CD4-positive, alpha-beta T cell treated with Interleukin-4 for 4 hours (primary cell): Measurements from ENCODE around the gene CUEDC1.

Experiments used
- DNase-seq: peaks from one replicate; pipeline ENCODE4 v3.0.0-alpha.2; 2020

Gene CUEDC1

GRCh38 chr17:57874058-57874419 lies 81.2 kb downstream of the CUEDC1 start:
- DNase-seq, result no peak

- no peak for DNase-seq
Measured at GRCh38 chr17:57873261-57874057, 81.8 kb downstream of the CUEDC1 start.

DNA sequence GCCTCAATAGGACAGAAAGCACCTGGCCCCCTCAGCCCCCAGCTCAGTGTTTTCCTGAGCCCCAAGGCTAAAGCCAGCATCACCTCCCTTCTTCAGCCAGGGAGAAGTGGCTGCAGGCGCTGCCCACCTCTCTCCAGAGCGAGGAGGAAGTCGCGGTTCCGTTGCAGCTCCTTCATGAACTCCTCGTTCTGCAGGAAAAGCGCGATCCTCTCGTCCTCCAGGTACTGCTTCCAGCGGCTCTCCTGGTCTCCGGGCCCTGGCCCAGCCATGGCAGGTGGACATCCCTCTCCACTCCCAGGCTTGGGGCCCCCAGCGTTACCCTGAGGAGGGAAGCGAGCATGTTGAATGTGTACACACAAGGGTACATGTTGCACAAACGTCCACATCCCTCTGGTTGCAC lies 82.7 kb downstream of the CUEDC1 start:
- DNase-seq, result no peak

DNA sequence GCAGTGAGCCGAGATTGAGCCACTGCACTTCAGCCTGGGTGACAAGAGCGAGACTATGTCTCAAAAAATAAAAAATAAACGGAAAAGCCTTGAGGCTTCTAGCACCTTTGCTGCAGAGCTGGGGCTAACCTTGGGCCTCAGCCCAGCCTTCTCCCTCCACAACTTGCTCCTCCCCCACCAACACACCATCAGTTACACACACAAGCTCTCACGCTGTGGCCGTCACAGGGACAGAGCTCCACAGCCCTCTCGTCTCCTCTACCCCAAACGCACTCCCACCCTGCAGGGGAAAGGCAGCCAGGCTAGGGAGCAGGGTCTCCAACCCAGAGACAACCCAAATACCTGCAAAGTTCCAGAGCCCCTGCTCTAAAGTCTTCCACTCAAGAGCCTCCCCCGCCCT lies 83.3 kb downstream of the CUEDC1 start:
- DNase-seq, result no peak

DNA sequence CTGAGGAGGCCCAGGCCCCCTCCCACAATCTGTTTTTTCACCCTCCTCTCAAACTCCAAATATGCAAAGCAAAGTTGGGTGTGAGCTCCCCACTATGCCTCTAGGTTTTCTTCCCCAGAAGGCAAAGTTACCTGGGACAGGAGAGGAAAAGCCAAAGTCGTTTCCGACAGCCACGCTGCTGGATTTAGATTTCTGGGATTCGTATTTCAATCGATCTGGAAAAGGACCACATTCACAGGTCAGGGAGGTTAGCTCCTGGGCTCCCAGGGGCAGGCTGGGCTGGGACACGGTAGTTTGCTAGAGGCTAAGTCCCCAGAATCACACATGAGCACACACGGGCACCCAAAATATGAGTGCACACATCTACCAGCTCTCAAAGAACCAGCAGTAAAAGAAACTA lies 84.1 kb downstream of the CUEDC1 start:
- no peak for DNase-seq

DNA sequence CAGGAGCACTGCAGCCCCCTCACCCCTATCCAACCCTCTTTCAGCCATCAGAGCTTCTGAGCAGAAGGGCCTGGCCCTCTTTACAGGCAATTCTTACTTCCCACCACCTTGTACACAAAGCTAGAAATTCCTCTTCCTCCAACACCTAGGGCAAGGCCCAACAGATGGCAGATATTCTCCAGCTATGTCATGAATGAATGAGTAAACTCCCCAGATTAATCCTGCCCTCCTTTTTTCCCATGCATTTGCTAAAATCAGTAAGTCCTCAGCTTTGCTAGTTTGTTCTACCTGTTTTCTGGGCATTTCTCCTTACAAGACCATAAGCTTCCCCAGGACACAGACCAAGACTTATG lies 85.0 kb downstream of the CUEDC1 start:
- DNase-seq, result no peak

DNA sequence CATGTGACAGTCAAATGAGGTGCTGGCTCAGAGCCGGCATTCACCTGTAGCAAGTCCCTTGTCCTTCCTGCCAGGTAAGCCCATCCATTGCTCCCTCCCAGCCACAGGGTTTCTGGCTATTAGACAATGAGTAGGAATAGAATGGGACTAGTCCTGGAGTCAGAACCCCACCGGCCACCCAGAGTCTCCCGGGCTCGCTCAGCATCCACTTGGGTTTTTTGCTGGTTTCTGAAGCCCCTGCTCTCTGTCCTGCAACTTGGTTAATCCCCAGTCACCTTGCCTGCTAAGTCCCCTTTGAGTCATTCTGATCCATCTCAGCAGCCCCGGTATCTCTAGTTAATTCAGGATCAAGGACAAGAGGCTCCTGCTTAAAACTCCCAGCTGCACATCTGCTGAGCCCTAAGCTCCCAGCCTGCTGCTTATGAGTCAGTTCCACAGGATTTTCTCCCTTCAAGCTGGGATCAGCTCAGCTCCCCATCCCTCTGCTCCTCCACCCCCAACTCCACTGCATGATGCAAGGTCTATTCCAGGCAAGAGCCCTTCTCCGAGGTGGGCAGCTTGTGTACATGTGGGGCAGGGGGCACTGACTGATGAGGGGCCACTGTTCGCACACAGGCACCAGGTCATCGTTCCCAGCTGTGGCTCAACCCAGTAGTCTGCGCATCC lies 85.5 kb downstream of the CUEDC1 start:
- DNase-seq, result no peak

DNA sequence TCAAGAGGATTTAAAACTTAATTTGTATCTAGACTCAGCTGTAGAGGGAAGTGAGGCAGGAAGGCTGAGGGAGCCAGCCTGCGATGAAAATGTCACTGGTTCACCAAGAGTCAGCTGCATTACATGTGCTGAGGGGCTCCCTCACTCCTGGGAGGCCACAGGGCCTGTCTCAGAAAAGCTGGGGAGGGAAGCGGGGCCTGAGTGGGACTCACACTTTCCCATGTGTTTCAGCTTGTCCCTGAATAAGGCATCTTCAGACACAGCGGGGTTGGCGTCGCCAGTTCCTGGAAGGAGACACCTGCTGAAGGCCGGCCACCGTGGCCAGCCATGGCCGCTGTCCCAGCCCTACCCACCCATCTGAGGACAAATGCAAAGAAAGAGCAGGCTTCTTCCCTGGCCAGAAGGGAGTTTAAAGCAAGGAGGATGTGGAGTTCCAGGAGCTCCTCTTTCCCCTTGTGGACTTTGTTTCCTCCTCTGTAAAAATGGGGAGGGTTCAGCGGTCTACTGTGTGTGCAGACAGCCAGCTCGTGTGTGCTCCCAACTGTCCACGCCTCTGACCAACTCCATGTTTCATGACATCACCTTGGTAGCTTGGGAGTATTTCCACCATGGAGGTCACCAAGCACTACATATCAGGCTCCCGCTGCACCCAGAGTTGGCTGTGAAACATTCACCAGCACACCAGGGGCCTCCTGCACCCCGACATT lies 86.1 kb downstream of the CUEDC1 start:
- no peak for DNase-seq

DNA sequence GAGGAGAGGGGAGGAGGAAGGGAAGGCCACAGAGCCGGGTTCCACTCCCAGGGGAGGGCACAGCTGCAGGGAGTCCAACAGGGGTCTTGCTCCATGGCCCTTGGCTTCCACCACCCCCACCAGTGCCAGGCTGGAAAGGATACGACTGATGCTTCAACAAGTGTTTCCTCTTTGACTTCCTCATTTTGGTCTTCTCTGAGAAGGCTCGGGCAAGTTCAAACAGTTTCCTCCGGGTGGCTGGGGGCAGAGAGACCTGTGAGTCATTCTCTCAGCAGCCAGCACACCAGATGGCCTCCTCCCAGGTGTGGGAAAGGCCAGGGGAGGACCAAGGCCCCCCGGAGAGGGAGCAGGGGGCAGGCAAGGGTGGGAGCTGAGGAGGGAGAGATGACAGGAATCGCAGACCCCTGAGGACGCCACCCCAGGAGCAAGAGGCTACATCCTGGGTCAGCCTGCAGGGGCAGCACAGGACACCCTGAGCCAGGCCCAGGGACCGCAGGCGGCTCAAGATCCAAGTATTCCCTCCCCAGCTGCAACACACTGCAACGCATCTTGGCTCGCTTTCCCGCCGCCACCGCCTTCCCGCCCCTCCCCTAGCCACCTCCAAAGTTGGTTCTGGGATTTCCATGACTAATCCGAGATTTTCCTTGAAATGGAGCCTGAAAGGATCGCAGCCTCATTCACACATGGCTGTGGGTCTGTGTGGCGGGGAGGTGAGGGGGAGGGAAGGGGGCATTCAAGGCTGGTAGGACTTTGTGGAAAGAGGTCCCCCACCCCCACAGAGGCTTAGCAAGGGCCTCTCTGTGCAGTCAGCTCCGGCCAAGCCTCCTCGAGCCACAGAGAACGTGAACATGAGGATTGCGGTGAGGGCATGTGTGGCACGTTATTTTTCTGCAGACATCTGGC lies 87.0 kb downstream of the CUEDC1 start:
- DNase-seq, result peak; percentile 13

- no peak for DNase-seq
Measured at GRCh38 chr17:57867126-57867525, 88.1 kb downstream of the CUEDC1 start.

DNA sequence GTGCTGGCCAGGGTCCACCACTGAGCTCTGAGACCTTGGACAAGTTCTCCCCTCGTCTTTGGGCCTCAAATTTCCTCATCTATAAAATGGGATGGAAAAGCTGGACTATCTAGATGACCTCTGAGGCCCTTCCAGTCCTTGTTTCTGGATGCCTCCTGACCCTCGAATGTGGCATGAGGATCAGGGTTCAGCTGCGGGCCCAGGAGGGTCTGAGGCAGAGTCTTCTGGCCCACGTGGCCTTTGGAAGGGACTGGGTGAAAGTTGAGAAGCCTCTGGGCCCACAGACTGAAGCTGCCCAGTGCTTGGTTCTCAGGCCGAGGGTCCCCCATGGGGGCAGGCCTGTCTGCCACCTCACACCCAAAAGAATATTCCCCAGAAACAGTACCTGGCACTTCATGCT lies 88.5 kb downstream of the CUEDC1 start:
- no peak for DNase-seq

DNA sequence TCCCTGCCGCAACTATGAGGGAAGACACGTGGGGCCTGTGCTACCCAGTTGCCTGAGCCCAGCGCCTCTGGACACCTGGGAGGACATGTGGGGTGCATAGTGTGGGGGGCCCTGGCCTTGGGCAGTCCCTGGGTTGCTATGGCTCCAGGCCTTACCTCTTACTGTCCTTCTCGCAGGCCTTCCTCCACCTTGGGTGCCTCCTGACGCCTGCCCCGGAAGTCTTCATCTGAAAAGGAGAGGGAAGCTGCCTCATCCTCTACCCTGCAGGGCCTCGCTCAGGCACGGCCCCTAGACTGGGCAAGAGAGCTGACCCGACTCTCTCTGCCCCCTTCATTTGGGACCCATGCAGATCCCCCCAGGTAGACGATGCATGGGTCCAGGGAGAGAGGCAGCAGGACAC lies 88.9 kb downstream of the CUEDC1 start:
- no peak for DNase-seq

GRCh38 chr17:57864273-57864672 lies 90.9 kb downstream of the CUEDC1 start:
- DNase-seq, result no peak

- DNase-seq, result no peak
Measured at GRCh38 chr17:57862694-57863667, 92.2 kb downstream of the CUEDC1 start.

DNA sequence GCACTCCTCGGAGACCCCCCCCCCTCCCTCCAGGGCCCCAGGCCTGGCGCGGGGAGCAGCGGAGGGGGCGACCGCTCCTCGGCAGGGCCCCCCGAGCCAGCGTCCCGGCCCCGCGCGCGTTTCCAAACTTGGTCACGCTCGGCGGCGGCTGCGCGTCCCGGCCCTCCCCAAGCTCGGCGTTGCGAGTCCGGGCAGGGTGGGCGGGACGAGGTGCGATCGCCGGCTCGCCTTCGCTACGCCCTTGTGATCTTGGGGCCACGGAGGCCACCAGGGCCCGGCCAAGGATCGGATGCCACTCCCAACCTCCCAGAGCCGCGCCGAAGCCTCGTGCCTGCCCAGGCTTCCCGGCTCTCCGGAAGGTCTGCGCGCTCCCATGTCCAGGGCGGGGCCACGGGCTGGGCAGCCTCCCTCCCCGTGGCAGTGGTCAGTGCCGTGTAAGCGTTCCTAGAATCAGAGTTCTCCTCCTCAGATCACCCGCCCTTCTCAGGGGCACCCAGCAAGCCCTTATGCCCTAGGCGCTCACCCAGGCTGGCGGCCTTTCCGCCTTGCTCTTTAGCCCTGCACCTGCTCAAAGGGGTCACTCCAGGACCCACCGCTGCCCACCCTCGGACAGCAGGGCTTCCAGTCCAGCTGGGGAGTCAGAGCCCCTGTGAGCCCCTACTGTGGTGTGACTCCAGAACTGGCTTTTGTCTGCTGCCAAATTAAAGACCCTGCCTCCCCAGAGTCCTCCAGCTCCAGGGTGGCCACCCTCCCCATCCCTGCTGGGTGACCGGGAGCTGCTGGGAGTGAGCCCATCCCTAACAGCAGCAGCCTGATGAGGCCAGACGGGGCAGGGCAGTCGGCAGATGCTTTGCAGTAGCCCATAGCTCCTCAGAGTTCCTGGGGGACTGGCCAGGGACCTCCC lies 93.2 kb downstream of the CUEDC1 start:
- DNase-seq, result no peak

DNA sequence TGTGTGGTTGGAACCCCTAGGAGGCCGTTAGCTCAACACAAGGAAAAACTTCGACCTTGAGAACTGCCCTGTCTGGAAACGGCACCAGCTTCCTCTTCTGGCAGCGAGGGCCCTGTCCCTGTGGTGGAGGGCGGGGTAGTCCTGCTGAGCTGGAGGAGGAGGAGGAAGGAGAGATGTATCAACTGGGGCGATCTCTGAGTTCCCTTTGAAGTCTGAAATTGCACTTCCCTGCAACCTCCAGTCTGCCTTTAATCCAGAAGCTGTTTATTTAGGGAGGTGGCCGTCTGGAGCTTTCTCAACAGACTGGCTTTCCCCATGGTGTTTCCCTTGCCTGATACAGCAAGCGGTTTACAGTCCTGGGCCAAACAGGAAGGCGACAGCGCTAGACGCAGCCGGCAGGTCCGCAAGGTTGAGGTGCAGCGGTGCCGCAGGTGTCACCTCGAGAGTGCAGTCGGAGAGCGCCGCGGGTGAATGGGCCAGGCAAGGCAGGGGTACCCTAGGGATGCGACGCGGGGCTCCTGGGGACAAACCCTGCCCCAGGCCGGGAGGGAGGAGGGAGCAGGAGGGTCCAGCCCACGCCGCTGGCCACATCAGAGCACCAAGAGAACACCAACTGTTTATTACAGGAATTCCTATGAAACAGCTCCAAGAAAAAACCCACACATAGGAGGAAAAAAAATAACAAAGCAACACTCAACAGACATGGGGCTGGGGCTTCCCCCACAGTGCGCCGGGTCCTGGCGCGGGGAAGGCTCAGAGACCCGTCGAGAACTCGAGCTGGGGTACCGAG lies 94.0 kb downstream of the CUEDC1 start:
- peak; percentile 41 for DNase-seq

GRCh38 chr17:57860414-57860999 lies 94.7 kb downstream of the CUEDC1 start:
- no peak for DNase-seq

DNA sequence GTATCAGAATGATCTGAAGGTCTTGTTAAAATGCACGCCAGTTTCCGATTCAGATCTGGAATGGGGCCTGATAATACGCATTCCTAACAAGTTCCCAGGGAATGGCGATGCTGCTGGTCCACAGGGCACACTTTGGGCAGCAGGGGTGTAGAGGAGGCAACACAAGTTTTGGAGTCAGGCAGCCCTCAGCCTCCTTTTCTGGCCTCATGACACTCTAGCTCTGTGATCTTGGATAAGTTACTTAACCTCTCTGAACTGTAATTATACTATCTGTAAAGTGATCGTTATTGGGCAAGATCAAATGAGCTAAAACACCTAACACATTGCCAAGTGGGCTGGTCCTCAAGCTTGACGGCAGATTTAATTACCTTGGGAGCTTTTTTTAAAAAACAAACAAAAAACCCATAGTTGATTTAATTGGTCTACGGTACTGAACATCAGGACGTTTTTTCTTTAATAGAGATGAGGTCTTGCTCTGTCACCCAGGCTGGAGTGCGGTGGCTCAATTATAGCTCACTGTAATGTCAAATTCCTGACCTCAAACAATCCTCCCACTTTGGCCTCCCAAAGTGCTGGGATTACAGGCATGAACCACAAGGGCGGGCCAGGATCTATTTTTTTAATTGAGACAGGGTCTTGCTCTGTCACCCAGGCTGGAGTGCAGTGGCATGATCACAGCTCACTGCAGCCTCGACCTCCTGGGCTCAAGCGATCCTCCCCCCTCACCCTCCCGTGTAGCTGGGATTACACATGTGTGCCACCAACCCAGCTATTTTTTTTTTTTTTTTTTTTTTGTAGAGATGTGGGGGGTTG lies 95.4 kb downstream of the CUEDC1 start:
- no peak for DNase-seq

- DNase-seq, result no peak
Measured at GRCh38 chr17:57858838-57859237, 96.4 kb downstream of the CUEDC1 start.
